ENCODE results near the gene ACVR2A. TPM values are rescaled to one million over a fixed set of nuclear protein-coding genes. Genes with fewer than 3 reads are reported as not detected.

Gene ACVR2A
- total RNA-seq, 1 donor: 42.9 TPM

GRCh38 chr2:147927053-147927588 is 82.3 kb downstream of the ACVR2A start:
- TF ChIP-seq CTCF (IDR thresholded peaks at IDR 0.05; ENCODE audit: insufficient read depth, low read length): no peak
- no peak for DNase-seq (ENCODE audit: low read depth)
- no peak overlapping the region for H3K4me3 ChIP-seq (ENCODE audit: low read depth, low read length)

GRCh38 chr2:147933931-147934330 is 89.1 kb downstream of the ACVR2A start:
- no peak overlapping the region for H3K4me3 ChIP-seq (ENCODE audit: low read depth, low read length)
- TF ChIP-seq CTCF (IDR thresholded peaks at IDR 0.05; ENCODE audit: insufficient read depth, low read length): no peak
- no peak for DNase-seq (ENCODE audit: low read depth)

- H3K4me3 ChIP-seq (ENCODE audit: low read depth, low read length): no peak overlapping the region
- peak; percentile 23 for DNase-seq (ENCODE audit: low read depth)
- no peak for TF ChIP-seq CTCF (IDR thresholded peaks at IDR 0.05; ENCODE audit: insufficient read depth, low read length)
Observed at GRCh38 chr2:147934881-147935620, 90.2 kb downstream of the ACVR2A start.

- peak; percentile 88 for TF ChIP-seq CTCF (IDR thresholded peaks at IDR 0.05; ENCODE audit: insufficient read depth, low read length)
- peak; percentile 60 for DNase-seq (ENCODE audit: low read depth)
- no peak overlapping the region for H3K4me3 ChIP-seq (ENCODE audit: low read depth, low read length)
Observed at GRCh38 chr2:147937744-147938349, 93.0 kb downstream of the ACVR2A start.

- H3K4me3 ChIP-seq (ENCODE audit: low read depth, low read length): no peak overlapping the region
- no peak for TF ChIP-seq CTCF (IDR thresholded peaks at IDR 0.05; ENCODE audit: insufficient read depth, low read length)
- DNase-seq (ENCODE audit: low read depth): no peak
Observed at GRCh38 chr2:147939313-147939712, 94.5 kb downstream of the ACVR2A start.

GRCh38 chr2:147945660-147946059 is 100.8 kb downstream of the ACVR2A start:
- H3K4me3 ChIP-seq (ENCODE audit: low read depth, low read length): no peak overlapping the region
- TF ChIP-seq CTCF (IDR thresholded peaks at IDR 0.05; ENCODE audit: insufficient read depth, low read length): no peak
- peak; percentile 26 for DNase-seq (ENCODE audit: low read depth)
